HEK293T (cell line): ENCODE measurements around the gene EDA.

Experiments
- ELF4 ChIP-seq: fragments of 450-650 bp; IDR thresholded peaks from 2 replicates; pipeline ENCODE4 v1.6.1; 2017; ENCODE audit warnings: antibody characterized with exemption
- FOXA1 ChIP-seq: fragments of 450-650 bp; IDR thresholded peaks from 2 replicates; pipeline ENCODE4 v1.6.1; 2016; ENCODE audit warnings: mild to moderate bottlenecking
- HDGF ChIP-seq: fragments of 450-650 bp; IDR thresholded peaks from 2 replicates; pipeline ENCODE4 v1.6.1; 2017; ENCODE audit warnings: antibody characterized with exemption, borderline replicate concordance
- NFRKB ChIP-seq: fragments of 450-650 bp; IDR thresholded peaks from 2 replicates; pipeline ENCODE4 v1.6.1; 2016; ENCODE audit warnings: mild to moderate bottlenecking, moderate library complexity
- SUZ12 ChIP-seq: fragments of 450-650 bp; IDR thresholded peaks from 2 replicates; pipeline ENCODE4 v1.6.1; 2016; ENCODE audit warnings: mild to moderate bottlenecking
- ZNF384 ChIP-seq: fragments of 450-650 bp; IDR thresholded peaks from 2 replicates; pipeline ENCODE4 v1.6.1; 2016

- TF ChIP-seq ELF4 (no peak), FOXA1 (no peak), HDGF (no peak), NFRKB (no peak), SUZ12 (no peak), ZNF384 (no peak)
These were observed 298.9 kb downstream of the EDA start for GRCh38 chrX:69914781-69915180.
